Right cardiac atrium (tissue), 5 donors: Measurements from ENCODE around the gene SH3BP4. TPM values are rescaled to one million over a fixed set of nuclear protein-coding genes. Genes with fewer than 3 reads are reported as not detected.

Experiments used
- ATAC-seq, 2 donors: fragments of 200-7000 bp; cut with Tn5 transposase; one replicate each; pipeline versions ENCODE4 v1.8.0 to v1.9.1; 2020; ENCODE audit warnings: moderate library complexity in 2 of 2, mild to moderate bottlenecking in 1 of 2
- DNase-seq, 3 donors: peaks; one replicate each; pipeline ENCODE4 v3.0.0-alpha.2; 2020
- H3K27ac ChIP-seq: one replicate; pipeline ENCODE4 v1.5.1; 2013; ENCODE audit warnings: mild to moderate bottlenecking, low read length, control low read depth, moderate library complexity
- H3K27me3 ChIP-seq: one replicate; pipeline ENCODE4 v1.6.1; 2013; ENCODE audit not compliant: control insufficient read depth, insufficient read depth
- H3K4me1 ChIP-seq: one replicate; pipeline ENCODE4 v1.6.1; 2013; ENCODE audit warnings: low read length; ENCODE audit not compliant: control insufficient read depth, insufficient read depth
- H3K4me3 ChIP-seq: one replicate; pipeline ENCODE4 v1.5.1; 2013; ENCODE audit warnings: low read length, control low read depth
- H3K9me3 ChIP-seq: one replicate; pipeline ENCODE4 v1.6.1; 2013; ENCODE audit warnings: low read length; ENCODE audit not compliant: control insufficient read depth
- WGBS: extraction: QIAGEN DNeasy Blood & Tissue Kit; methylation state at CpG from one replicate; pipeline ENCODE4 v1.1.7; 2013; 5-methylcytosine and 5-hydroxymethylcytosine counted together
- intact Hi-C, 4 donors: fragments of 100-400 bp; cut with DNase I; formaldehyde crosslinking; loops; one replicate each; pipeline versions ENCODE4 v1.11.0 to v1.14.0; 2022 to 2023
- long read RNA-seq, 4 donors: library from polyadenylated mRNA; unstranded; transcript quantifications; one replicate each; pipeline ENCODE4 v2.0.0, GENCODE V29; 2020 to 2021
- polyA plus RNA-seq: library from polyadenylated mRNA; stranded (reverse); fragments of 200-250 nt; gene quantifications from one replicate; pipeline ENCODE4 v1.2.3, GENCODE V29; 2013
- total RNA-seq, 4 donors: library from RNA; stranded (reverse); fragmentation: NEBNext Ultra II Directional; extraction: Animal tissue kit (Norgen Biotek cat#: 25700); gene quantifications; one replicate each; pipeline ENCODE4 v1.2.1, GENCODE V29; 2021
- donor health status: healthy with polysubstance abuse.
- donor health status: DM: no; HTN: yes; CAD: no.
- donor health status: DM: no; HTN: no; CAD: no.
- donor health status: DM: no; HTN: yes; CAD: no; lungs with severe emphysema.
- donor health status: DM: yes; HTN: yes; CAD: no.

The SH3BP4 gene, protein sequence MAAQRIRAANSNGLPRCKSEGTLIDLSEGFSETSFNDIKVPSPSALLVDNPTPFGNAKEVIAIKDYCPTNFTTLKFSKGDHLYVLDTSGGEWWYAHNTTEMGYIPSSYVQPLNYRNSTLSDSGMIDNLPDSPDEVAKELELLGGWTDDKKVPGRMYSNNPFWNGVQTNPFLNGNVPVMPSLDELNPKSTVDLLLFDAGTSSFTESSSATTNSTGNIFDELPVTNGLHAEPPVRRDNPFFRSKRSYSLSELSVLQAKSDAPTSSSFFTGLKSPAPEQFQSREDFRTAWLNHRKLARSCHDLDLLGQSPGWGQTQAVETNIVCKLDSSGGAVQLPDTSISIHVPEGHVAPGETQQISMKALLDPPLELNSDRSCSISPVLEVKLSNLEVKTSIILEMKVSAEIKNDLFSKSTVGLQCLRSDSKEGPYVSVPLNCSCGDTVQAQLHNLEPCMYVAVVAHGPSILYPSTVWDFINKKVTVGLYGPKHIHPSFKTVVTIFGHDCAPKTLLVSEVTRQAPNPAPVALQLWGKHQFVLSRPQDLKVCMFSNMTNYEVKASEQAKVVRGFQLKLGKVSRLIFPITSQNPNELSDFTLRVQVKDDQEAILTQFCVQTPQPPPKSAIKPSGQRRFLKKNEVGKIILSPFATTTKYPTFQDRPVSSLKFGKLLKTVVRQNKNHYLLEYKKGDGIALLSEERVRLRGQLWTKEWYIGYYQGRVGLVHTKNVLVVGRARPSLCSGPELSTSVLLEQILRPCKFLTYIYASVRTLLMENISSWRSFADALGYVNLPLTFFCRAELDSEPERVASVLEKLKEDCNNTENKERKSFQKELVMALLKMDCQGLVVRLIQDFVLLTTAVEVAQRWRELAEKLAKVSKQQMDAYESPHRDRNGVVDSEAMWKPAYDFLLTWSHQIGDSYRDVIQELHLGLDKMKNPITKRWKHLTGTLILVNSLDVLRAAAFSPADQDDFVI
- total RNA-seq (10 to 100 TPM; 18.4 to 32.0 (median 21.6) TPM), polyA plus RNA-seq (12.3 TPM)
- long read RNA-seq, donor 1, full-length matches to known transcripts: 3 of 28 reads
- long read RNA-seq, donor 1, partial matches to known transcripts: 24 of 28 reads
- long read RNA-seq, donor 1, other reads (novel, unspliced or antisense): 1 of 28 reads
- long read RNA-seq, donor 2, partial matches to known transcripts: 16 of 17 reads
- long read RNA-seq, donor 2, other reads (novel, unspliced or antisense): 0 of 17 reads
- long read RNA-seq, donor 3, full-length matches to known transcripts: 5 of 91 reads
- long read RNA-seq, donor 3, partial matches to known transcripts: 80 of 91 reads
- long read RNA-seq, donor 3, other reads (novel, unspliced or antisense): 6 of 91 reads
- long read RNA-seq, donor 4, partial matches to known transcripts: 23 of 24 reads
- long read RNA-seq, donor 4, other reads (novel, unspliced or antisense): 0 of 24 reads

DNA sequence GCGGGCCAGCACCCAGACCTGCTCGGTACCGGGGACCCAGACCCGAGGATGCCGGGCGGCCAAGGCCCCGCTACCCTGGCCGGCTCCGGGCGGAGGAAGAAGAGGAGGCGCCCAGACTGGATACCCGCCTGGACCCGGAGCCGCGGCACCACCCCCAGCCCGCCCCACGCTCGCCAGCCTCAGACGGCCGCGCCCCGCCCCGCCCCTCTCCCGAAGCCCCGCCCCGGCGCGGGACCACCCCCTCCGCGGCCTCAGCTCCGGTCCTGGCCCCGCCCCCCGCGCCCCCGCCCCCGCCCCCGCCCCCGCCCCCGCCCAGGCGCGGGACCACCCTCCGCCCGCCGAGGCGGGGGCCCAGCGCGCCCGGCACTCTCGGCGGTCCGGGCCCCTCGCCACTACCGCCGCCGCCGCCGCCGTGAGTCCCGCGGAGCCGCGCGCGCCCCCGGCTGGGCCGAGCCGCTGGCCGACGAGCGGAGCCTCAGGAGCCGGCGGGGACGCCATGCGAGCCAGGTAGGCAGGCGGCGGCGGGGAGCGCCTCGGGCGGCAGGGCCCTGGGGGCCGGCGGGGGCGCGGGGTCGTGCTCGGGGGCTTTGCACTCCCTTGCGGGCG is at the start of gene SH3BP4:
Gene SH3BP4 (plus strand): TSS at position 354 of the 606 bp plus-strand sequence. CDS start 82,986 bp downstream, outside the sequence.
- Histone ChIP-seq H3K4me3 (peak within 1 kb of the TSS; percentile 94), H3K9me3 (no peaks in the 10 kb centered on the region), H3K4me1 (peaks cover 5% of the 10 kb centered on the region), H3K27ac (peak within 1 kb of the TSS; percentile 1), H3K27me3 (no peaks in the 10 kb centered on the region)
- DNase-seq (peak; percentile 87 to 95 (median 94)), ATAC-seq (peak; percentile 94)
- intact Hi-C loops: loop anchor here in 1 of 4 donors (10.0 kb wide), 1 partner anchor 103 kb away; no protein-coding TSS in a partner anchor
- under 1% methylated on average over 86 of the region's 88 CpGs for WGBS

DNA sequence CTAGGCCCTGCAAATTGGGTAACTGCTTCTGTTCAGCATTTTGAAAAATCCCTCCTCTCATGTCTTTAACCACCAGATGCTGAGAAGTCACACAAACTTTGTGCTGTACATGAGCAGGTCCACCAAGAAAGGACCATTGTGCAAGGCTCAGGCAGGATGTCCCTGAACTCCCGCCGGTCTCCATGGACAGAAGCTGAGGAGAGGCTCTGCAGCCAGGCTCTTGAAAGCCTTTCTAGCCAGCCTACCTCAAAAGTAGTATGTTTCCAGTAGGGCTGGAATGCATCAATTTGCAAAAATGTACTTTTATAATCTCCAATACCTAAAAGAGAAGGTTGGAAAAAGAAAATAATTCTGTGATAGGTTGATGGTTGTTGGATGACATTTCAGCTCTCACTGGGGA is 47.0 kb upstream of the SH3BP4 start:
- 97% methylated on average over 2 of the region's 2 CpGs for WGBS
- H3K4me3 ChIP-seq: no peak overlapping the region
- ATAC-seq: no peak
- H3K27me3 ChIP-seq: no peaks in the 10 kb centered on the region
- no peak overlapping the region for H3K27ac ChIP-seq
- intact Hi-C loops: no loop called here
- DNase-seq: no peak
- H3K4me1 ChIP-seq: no peaks in the 10 kb centered on the region
- no peaks in the 10 kb centered on the region for H3K9me3 ChIP-seq

DNA sequence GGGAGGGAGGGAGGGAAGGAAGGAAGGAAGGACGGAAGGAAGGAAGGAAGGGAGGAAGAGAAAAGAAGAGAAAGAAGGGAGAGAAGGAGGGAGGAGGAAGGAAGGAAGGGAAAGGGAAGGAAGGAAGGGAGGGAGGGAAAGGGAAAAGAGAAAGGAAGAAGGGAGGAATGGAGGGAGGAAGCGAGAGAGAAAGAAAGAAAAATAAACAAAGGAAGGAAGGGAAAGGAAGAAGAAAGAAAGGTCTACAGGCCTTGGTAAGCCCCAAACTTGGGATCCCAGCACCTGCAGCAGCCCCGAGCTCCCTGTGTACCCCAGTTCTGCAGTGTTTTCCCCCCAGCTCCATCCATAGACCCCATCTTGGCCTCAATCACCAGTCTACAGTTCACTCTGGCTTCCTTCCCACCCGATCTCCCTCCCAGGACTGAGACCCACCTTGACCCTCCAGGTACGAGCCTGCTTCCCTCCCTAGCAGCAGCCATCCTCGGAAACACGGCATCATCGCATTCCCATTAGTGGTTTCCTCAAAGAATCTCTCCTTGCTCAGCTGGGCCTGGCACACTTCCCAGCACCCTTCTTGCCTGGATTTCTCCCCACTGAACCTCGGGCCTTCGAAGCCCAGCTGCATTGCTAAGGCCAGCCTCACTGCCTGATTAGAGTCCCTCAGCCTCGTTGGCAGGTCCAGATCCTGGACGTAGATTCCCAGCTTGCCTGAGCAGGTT is 46.1 kb upstream of the SH3BP4 start:
- no peaks in the 10 kb centered on the region for H3K9me3 ChIP-seq
- intact Hi-C loops: no loop called here
- H3K4me3 ChIP-seq: no peak overlapping the region
- H3K4me1 ChIP-seq: no peaks in the 10 kb centered on the region
- DNase-seq (no peak), ATAC-seq (no peak)
- no peak overlapping the region for H3K27ac ChIP-seq
- H3K27me3 ChIP-seq: no peaks in the 10 kb centered on the region
- 83% methylated on average over 12 of the region's 12 CpGs for WGBS

DNA sequence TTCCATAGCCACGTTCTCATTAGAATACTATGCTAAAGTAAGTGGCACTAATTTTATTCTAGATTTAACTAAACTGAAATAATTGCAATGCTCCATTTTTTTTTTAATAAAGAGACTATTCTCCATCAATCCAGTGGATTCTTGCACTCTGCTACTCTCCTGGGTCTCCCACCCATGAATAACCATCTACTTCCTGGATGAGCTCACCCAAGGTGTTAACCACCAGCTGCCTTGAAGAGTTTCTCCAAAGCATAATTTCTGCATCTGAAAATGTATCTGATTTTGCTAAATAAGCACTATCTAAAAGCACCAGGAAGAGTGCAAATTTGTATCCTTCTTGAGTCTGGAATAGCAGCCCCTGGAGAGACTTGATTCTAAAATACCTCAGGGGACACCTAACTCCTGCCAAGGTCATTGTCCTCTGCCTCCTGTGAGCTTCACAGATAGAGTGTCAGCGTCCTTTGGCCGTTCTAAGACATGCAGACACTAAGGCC is 41.6 kb upstream of the SH3BP4 start:
- no peak overlapping the region for H3K27ac ChIP-seq
- DNase-seq: no peak
- H3K27me3 ChIP-seq: no peaks in the 10 kb centered on the region
- WGBS: 66% methylated on average over 3 of the region's 3 CpGs
- intact Hi-C loops: no loop called here
- ATAC-seq: no peak
- no peak overlapping the region for H3K4me3 ChIP-seq
- no peaks in the 10 kb centered on the region for H3K4me1 ChIP-seq
- H3K9me3 ChIP-seq: no peaks in the 10 kb centered on the region

DNA sequence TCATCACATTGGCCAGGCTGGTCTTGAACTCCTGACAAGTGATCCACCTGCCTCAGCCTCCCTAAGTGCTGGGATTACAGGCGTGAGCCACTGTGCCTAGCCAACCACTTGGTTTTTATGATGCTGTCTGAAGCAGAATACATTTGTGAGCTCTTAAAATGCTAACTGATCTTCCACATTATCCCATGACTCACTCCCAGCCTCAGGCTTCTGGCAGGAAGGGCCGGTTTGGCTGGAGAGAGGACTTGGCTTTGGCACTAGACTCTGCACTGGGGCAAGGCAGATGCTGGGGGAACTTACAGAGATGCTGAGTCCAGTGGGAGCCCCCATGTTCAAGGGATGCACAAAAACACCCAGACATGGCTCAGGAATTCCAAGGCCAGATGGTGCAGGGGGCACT is 40.5 kb upstream of the SH3BP4 start:
- 65% methylated on average over 2 of the region's 2 CpGs for WGBS
- ATAC-seq: peak in 1 of 2 donors; percentile 31

DNA sequence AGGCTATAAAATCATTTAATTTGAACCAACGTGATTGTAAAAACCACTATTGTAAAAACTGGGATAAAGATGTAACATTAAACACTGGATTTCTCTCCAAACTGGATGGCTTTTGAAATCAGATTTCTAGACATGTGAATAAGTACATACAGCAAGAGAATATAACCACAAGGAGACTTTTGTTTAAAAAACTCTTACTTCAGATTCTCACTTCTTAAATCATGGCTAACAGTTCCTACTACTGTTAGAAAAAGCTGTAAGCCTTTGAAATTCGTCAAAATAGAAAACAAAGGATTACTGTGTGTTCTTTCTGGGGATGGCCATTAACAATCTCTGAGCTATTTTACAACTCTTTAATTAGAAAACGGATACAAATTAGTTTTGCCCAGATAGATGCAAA is 39.4 kb upstream of the SH3BP4 start:
- intact Hi-C loops: no loop called here
- H3K9me3 ChIP-seq: no peaks in the 10 kb centered on the region
- no peak overlapping the region for H3K4me3 ChIP-seq
- H3K27ac ChIP-seq: no peak overlapping the region
- DNase-seq (no peak), ATAC-seq (no peak)
- peaks cover under 1% of the 10 kb centered on the region for H3K4me1 ChIP-seq
- H3K27me3 ChIP-seq: no peaks in the 10 kb centered on the region
- WGBS: 85% methylated on average over 3 of the region's 3 CpGs

More for the DNA sequence above, 40.5 kb upstream of the SH3BP4 start:
- Histone ChIP-seq H3K9me3 (no peaks in the 10 kb centered on the region), H3K27me3 (no peaks in the 10 kb centered on the region), H3K27ac (no peak overlapping the region), H3K4me1 (no peaks in the 10 kb centered on the region), H3K4me3 (no peak overlapping the region)
- DNase-seq: no peak
- intact Hi-C loops: no loop called here

DNA sequence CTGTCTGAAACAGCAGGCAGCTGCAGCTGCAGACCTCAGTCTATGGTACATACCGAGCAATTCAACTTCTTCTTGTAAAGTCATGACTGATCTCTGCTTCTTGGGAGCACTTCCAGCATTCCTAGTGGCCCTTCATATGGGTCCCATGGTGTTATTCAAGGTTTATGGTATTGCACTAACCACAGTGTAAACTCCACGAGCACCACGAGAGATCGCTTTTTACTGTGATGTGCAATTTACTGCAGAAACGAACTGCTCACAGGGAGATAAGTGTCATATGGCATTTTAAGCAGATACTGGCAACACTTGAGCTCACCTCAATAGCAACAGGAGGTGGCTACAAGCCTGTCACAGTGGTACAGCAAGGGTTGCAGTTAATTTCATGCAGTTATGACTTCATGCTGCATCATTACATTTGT is 38.6 kb upstream of the SH3BP4 start:
- 71% methylated on average over 5 of the region's 5 CpGs for WGBS
- Histone ChIP-seq H3K9me3 (no peaks in the 10 kb centered on the region), H3K27ac (no peak overlapping the region), H3K4me1 (peaks cover 4% of the 10 kb centered on the region), H3K4me3 (no peak overlapping the region), H3K27me3 (no peaks in the 10 kb centered on the region)
- no peak for ATAC-seq
- intact Hi-C loops: no loop called here
- no peak for DNase-seq

DNA sequence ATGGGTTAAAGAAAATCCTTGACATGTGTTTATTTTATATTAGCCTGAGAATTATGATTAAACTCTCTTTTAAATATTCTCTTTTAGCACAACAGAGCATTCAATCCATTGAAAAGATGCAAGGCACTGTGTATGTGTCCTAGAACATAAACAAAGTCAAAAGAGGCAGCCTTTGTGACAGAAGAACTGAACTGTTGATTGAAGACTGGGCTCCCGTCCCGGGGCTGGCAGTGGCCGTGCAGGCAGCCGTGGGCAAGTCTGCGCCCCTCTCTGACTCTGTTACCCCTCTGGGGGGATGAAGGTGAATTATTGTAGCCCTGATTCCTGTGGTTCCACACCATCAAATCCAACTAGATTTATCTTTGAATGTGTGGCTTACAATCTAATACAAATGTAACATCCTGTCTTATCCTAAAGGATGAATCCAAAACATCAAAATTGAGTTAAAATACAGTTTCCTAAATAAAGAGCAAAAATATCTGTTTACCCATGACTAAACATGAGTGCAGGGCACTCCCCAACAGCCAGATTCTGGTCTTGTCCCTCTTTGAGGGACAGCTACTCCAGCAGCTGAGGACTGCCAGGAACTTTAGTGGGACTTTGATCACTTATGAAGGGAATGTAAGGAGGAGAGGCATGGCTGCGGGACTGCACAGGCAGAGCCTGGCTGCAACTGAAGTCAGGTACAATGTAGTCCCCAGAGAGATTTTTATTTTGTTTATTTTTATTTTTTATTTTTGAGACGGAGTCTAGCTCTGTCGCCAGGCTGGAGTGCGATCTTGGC is 37.3 kb upstream of the SH3BP4 start:
- no peak overlapping the region for H3K4me3 ChIP-seq
- DNase-seq (no peak), ATAC-seq (no peak)
- no peak overlapping the region for H3K27ac ChIP-seq
- WGBS: 94% methylated on average over 9 of the region's 9 CpGs
- no peaks in the 10 kb centered on the region for H3K27me3 ChIP-seq
- no peaks in the 10 kb centered on the region for H3K9me3 ChIP-seq
- intact Hi-C loops: no loop called here
- peaks cover 4% of the 10 kb centered on the region for H3K4me1 ChIP-seq

DNA sequence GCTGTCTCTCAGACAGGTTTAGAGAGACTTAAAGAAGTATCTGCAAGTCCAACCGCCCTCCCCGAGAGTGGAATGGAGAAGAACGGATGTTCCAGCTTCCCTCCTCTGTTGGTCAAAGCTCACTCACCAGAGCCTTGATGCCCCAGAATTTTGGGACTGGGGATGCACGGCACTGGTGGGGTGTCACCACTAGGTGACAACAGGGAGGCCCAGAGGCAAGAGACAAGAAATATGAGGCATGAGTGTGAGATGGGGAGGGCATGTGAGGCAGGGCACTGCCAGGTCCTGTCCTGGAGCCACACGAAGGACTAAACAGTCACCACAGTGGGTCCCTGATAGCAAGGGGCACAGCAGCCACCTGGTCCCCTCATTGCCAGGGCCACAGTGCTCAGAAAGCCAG is 35.1 kb upstream of the SH3BP4 start:
- H3K9me3 ChIP-seq: no peaks in the 10 kb centered on the region
- H3K4me1 ChIP-seq: peaks cover 4% of the 10 kb centered on the region
- no peak for DNase-seq
- no peak for ATAC-seq
- intact Hi-C loops: no loop called here
- WGBS: 93% methylated on average over 5 of the region's 5 CpGs
- no peak overlapping the region for H3K4me3 ChIP-seq
- no peaks in the 10 kb centered on the region for H3K27me3 ChIP-seq
- H3K27ac ChIP-seq: no peak overlapping the region
